ENCODE results near the gene C1RL.

The C1RL gene

GRCh38 chr12:7116196-7116595 is 7.2 kb upstream of the C1RL start:
- H3K4me2 ChIP-seq (ENCODE audit: low read depth, low read length, poor library complexity, severe bottlenecking), result no peak overlapping the region
- H3K79me2 ChIP-seq (ENCODE audit: insufficient read depth, low read length), result no peaks in the 10 kb centered on the region
- H3K9ac ChIP-seq (ENCODE audit: low read length), result no peak overlapping the region
- H3K36me3 ChIP-seq (ENCODE audit: low read length), result no peaks in the 10 kb centered on the region
- H4K20me1 ChIP-seq (ENCODE audit: low read depth, low read length), result no peaks in the 10 kb centered on the region
- no peaks in the 10 kb centered on the region for H3F3A ChIP-seq (ENCODE audit: insufficient read depth)
- H3K27me3 ChIP-seq (ENCODE audit: low read length), result no peaks in the 10 kb centered on the region
- H2AFZ ChIP-seq (ENCODE audit: low read depth, low read length, severe bottlenecking), result no peak overlapping the region
- H3K9me3 ChIP-seq (ENCODE audit: insufficient read depth, low read length), result no peaks in the 10 kb centered on the region
- H3K4me3 ChIP-seq (ENCODE audit: insufficient read depth, low read length, poor library complexity, severe bottlenecking), result no peak overlapping the region
- H3K9me2 ChIP-seq (replicated peaks; ENCODE audit: insufficient read depth, low read length), result no peaks in the 10 kb centered on the region
- TF ChIP-seq CTCF (IDR thresholded peaks at IDR 0.05; ENCODE audit: insufficient read depth, low read length, poor library complexity, severe bottlenecking) (no peak), EZH2phosphoT487 (conservative IDR thresholded peaks at IDR 0.05; ENCODE audit: low read length) (no peak)
- no peak overlapping the region for H3K27ac ChIP-seq (ENCODE audit: low read depth, low read length)

- TF ChIP-seq CTCF (IDR thresholded peaks at IDR 0.05; ENCODE audit: insufficient read depth, low read length, poor library complexity, severe bottlenecking) (no peak), EZH2phosphoT487 (conservative IDR thresholded peaks at IDR 0.05; ENCODE audit: low read length) (no peak)
- H3F3A ChIP-seq (ENCODE audit: insufficient read depth), result no peaks in the 10 kb centered on the region
- no peak overlapping the region for H3K4me2 ChIP-seq (ENCODE audit: low read depth, low read length, poor library complexity, severe bottlenecking)
- H3K9ac ChIP-seq (ENCODE audit: low read length), result no peak overlapping the region
- H4K20me1 ChIP-seq (ENCODE audit: low read depth, low read length), result no peaks in the 10 kb centered on the region
- H2AFZ ChIP-seq (ENCODE audit: low read depth, low read length, severe bottlenecking), result no peak overlapping the region
- no peak overlapping the region for H3K27ac ChIP-seq (ENCODE audit: low read depth, low read length)
- no peak overlapping the region for H3K4me3 ChIP-seq (ENCODE audit: insufficient read depth, low read length, poor library complexity, severe bottlenecking)
- H3K9me3 ChIP-seq (ENCODE audit: insufficient read depth, low read length), result no peaks in the 10 kb centered on the region
- H3K9me2 ChIP-seq (replicated peaks; ENCODE audit: insufficient read depth, low read length), result no peaks in the 10 kb centered on the region
- H3K27me3 ChIP-seq (ENCODE audit: low read length), result no peaks in the 10 kb centered on the region
- no peaks in the 10 kb centered on the region for H3K36me3 ChIP-seq (ENCODE audit: low read length)
- H3K79me2 ChIP-seq (ENCODE audit: insufficient read depth, low read length), result no peaks in the 10 kb centered on the region
Measured at GRCh38 chr12:7114851-7115250, 5.8 kb upstream of the C1RL start.

GRCh38 chr12:7114008-7114407 is 5.0 kb upstream of the C1RL start:
- no peaks in the 10 kb centered on the region for H3K9me2 ChIP-seq (replicated peaks; ENCODE audit: insufficient read depth, low read length)
- H3K79me2 ChIP-seq (ENCODE audit: insufficient read depth, low read length), result no peaks in the 10 kb centered on the region
- H4K20me1 ChIP-seq (ENCODE audit: low read depth, low read length), result no peaks in the 10 kb centered on the region
- no peak overlapping the region for H3K27ac ChIP-seq (ENCODE audit: low read depth, low read length)
- H3K27me3 ChIP-seq (ENCODE audit: low read length), result no peaks in the 10 kb centered on the region
- H3K9ac ChIP-seq (ENCODE audit: low read length), result no peak overlapping the region
- H3K4me2 ChIP-seq (ENCODE audit: low read depth, low read length, poor library complexity, severe bottlenecking), result no peak overlapping the region
- no peaks in the 10 kb centered on the region for H3F3A ChIP-seq (ENCODE audit: insufficient read depth)
- H3K36me3 ChIP-seq (ENCODE audit: low read length), result no peaks in the 10 kb centered on the region
- no peak for TF ChIP-seq EZH2phosphoT487 (conservative IDR thresholded peaks at IDR 0.05; ENCODE audit: low read length)
- no peak for TF ChIP-seq CTCF (IDR thresholded peaks at IDR 0.05; ENCODE audit: insufficient read depth, low read length, poor library complexity, severe bottlenecking)
- no peak overlapping the region for H3K4me3 ChIP-seq (ENCODE audit: insufficient read depth, low read length, poor library complexity, severe bottlenecking)
- no peaks in the 10 kb centered on the region for H3K9me3 ChIP-seq (ENCODE audit: insufficient read depth, low read length)
- no peak overlapping the region for H2AFZ ChIP-seq (ENCODE audit: low read depth, low read length, severe bottlenecking)
